HG02840 (cell line): ENCODE results near the gene DUSP7.

Experiments used
- ATAC-seq: cut with Tn5 transposase; IDR thresholded peaks from one replicate; pipeline ENCODE4 v1.9.1; 2021; ENCODE audit warnings: mild to moderate bottlenecking, moderate library complexity, moderate number of reproducible peaks; ENCODE audit not compliant: unreplicated experiment, low FRiP score

Gene DUSP7

GRCh38 chr3:52032702-52033408 is 23.5 kb downstream of the DUSP7 start:
- ATAC-seq: no peak

GRCh38 chr3:52031896-52032295 is 24.5 kb downstream of the DUSP7 start:
- no peak for ATAC-seq

GRCh38 chr3:52030714-52031310 is 25.6 kb downstream of the DUSP7 start:
- no peak for ATAC-seq

GRCh38 chr3:52029535-52029934 is 26.8 kb downstream of the DUSP7 start:
- ATAC-seq: no peak

DNA sequence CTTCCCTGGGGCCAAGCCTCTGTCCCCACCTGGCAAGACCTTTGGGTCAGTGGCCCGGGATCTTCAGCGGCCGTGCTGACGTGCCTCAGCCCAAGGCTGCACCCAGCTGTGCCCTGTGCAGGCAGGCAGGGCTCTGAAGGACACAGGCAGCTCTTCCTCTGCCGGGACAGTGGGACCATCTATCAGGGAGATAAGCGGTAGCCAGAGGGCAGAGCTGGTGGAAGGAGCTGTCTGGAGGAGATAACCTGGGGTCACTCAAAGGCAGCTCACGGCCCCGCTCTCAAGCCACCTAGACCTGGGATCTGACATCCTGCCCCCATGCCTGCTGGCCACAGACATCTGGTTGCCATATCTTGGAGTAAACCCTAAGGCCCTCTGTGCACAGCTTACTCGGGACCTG is 27.3 kb downstream of the DUSP7 start:
- ATAC-seq: no peak

DNA sequence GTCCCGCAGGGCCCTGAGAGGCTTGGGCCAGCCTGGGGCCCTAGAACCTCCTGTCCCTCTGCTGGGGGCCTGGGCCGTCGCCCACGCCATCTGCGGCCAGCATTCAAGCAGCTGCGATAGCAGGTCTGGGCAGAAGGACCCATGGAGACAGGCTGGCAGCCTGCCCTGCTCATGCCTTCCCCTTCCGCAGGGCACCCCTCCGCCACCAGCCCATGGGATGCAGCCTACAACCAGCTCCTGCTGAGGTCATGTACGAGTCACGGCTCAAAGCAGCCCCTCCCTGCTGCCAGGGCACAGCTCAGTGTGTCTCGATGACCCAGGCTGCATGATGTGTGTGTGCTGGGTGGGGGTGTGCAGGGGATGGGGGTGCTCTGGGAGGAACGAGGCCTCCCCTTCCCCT is 27.8 kb downstream of the DUSP7 start:
- ATAC-seq: no peak

DNA sequence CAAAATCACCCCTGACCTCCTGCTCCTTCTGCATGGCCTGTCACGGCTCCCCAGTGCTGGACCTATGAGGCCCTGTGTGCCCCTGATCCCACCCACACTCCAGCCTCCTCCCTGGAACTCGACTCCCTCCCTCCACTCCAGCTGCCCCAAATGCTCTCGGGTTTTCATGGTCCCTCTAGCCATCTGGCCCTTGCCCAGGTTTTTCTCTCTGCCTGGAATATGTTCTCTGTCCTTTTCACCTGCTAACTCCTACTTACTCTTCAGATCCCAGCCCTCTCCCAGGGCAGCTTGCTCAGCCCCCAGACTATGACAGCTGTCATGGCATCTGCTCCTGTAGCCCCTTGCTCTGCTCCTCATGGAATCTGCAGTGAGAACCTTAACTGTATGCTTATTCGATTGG is 30.3 kb downstream of the DUSP7 start:
- no peak for ATAC-seq

GRCh38 chr3:52025453-52025852 is 30.9 kb downstream of the DUSP7 start:
- ATAC-seq: no peak

DNA sequence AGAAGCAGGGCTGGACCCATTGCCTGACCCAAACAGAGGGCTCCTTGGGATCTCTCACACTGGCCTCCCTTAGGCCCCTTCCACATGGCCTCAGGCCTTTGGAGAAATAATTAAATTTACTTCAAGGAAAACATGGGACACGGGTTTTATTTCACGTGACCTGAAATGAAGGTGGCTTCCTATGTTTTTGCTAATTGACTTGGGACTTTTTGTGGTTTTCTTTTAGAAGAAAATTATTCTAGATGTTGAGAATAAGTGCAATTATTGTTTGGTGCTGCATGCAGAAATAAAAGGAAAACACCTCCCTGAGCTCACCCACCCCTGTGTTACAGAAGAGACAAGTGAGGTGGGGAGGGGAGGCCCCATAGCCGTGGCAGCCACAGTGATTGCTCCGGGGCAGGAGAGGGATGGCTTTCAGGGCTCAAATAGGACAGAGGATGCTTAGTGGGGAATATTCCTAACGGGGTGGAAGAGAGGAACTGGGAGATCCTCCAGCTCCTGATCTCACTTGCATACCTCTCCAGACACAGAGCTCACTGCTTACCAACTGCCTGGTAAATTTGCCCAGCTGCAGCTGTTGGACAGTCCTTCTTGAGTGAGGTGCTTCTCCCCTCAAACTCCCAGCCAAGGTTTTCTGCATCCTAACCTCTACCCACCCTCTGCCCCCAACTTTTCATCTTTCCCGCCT is 31.5 kb downstream of the DUSP7 start:
- no peak for ATAC-seq

DNA sequence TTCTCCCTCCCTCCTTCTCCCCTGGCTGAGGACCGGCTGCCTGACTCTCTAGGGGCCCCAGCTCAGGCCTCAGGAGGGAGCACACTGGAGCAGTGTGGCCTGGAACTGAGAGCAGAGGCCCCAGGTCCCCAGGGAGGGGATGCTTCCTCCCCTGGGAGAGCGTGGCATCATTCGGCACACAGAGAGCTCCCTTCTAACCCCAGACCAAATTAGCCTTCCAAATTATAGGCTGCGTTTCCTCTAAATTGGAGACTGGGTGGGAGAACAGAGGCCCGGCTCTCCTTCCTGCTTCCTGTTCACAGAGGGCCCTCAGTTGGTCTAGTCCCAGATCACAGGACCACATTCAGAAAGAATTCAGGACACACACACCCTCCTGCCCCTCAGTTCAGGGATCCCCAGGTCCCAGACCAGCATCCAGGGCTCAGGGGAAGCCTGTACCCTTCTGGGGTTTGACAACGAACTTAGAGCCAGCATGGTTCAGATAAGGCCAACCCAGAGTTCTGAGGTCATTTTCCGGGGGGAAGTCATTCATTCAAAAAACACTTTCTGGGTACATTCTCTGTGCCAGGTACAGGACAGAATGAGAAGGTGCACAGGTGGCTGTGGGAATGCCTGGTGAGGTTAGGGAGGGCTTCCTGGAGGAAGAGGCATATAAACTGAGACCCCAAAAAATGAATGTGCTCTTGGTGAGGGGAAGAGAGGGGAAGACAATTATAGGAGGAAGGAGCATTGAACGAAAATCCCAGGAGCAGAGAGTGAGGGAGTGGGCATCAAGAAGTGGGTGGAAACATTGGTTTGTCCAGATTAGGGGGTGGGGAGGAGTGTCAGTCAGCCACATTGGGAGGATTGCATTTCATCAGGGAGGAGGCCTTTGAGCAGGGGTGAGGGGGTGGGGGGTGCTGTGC is 32.3 kb downstream of the DUSP7 start:
- no peak for ATAC-seq

- ATAC-seq: no peak
These were observed 33.1 kb downstream of the DUSP7 start for GRCh38 chr3:52023101-52023770.

GRCh38 chr3:52022323-52023100 is 33.9 kb downstream of the DUSP7 start:
- no peak for ATAC-seq

GRCh38 chr3:52021489-52022268 is 34.7 kb downstream of the DUSP7 start:
- no peak for ATAC-seq

GRCh38 chr3:52020796-52021195 is 35.6 kb downstream of the DUSP7 start:
- ATAC-seq: no peak

DNA sequence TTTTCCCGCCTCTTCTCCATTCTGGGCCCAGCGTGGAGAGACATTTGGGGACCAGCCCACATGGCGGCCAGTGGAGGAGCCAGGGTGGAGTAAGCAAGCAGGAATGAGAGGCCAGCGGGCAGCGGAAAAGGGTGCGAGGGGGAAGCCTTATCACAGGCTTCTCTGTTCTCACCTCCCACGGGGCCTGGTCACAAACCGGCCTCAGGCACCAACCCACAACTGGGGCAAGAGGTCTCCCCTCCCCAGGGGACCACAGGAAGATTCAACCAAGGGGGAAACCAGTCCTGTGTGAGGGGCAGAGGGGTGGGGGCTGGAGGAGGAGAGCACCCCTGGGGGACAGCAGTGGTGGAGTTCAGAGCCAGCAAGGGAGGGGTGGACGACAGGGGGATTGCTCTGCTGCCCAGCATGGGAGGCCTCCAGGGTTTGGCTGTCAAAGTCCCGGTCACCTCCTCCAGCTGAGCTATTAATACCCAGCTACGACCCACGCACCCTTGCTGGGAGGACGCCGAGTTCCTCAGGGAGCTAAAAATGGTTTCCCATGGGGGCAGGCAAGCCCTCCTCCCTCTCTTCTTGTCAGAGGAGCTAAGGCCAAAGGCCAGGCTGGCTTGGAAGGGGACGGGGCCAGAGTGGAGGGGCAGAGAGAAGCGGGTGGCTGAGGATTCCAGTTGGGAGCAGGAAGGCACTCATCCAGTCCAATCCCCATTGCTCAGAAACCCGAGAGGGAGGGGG is 36.9 kb downstream of the DUSP7 start:
- ATAC-seq: no peak

DNA sequence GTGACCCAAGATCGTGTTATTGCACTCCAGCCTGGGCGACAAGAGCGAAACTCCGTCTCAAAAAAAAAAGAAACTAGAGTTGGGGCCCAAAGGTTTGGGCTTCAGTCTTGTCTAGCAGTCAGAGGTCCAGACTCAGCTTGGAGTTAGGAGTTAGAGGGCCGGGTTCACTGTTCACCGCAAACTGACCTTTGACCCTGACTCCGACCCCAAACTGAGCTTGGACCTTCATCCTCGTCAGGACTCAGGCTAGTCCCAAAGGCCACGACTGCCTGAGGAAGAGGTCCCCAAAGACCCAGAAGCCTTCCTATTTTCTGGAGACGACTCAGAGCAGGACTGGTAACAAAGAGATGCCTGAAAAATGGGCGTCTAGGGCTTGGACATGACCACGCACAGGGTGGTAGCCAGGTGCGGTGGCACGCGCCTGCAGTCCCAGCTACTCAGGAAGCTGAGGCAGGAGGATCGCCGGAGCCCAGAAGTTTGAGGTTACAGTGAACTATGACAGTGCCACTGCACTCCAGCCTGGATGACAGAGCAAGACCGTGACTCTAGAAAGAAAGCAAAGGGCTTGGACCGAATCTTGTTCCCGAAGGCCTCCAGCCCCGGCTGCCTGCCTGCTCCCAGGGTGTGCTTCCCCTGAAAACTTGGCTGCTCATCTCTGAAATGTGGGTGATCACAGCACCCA is 37.9 kb downstream of the DUSP7 start:
- no peak for ATAC-seq

GRCh38 chr3:52017586-52017985 is 38.8 kb downstream of the DUSP7 start:
- ATAC-seq: no peak
